GM18519 (cell line): ENCODE results near the gene CTNNBL1.

Experiments used
- ATAC-seq: cut with Tn5 transposase; IDR thresholded peaks from one replicate; pipeline ENCODE4 v1.9.1; 2021; ENCODE audit warnings: mild to moderate bottlenecking, moderate library complexity; ENCODE audit not compliant: unreplicated experiment, low FRiP score

The CTNNBL1 gene

GRCh38 chr20:37807471-37808232, 113.8 kb downstream of the CTNNBL1 start:
- no peak for ATAC-seq

GRCh38 chr20:37808233-37809070, 114.6 kb downstream of the CTNNBL1 start:
- ATAC-seq, result no peak

DNA sequence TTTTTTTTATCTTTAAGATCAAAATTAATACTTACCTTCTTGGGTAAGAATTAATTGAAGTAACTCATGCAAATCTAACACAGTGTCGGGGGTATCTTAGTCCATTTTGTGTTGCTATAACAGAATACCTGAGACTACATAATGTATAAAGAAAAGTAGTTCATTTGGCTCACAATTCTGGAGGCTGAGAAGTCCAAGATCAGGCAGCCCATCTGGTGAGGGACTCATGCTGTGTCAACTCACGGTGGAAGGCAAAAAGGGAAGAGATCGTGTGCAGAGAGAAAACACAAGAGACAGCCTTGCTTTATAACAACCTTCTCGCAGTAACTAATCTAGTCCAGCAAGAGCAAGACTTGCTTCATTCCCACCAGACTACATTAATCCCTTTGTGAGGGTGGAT, 116.2 kb downstream of the CTNNBL1 start:
- no peak for ATAC-seq

DNA sequence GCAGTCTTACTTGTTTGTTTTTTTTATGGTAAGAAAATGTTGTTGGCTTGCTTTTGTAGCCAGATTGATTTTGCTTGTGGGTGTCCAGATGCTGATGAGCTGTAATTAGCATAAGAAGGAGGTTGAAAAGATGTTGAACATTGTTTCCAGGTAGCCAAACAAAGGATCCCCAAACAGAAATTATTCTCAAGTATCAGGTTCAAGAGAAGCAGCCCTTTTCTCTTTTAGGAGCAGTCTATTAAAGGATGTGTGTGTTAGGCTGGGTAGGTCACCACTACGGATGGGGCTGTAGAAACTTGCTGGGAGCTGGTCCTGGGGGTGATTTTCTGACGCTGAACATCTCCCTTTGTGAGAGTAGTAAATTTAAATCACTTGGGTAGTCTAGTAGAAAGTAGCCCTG, 122.2 kb downstream of the CTNNBL1 start:
- no peak for ATAC-seq

GRCh38 chr20:37816726-37817125, 122.9 kb downstream of the CTNNBL1 start:
- ATAC-seq, result no peak

DNA sequence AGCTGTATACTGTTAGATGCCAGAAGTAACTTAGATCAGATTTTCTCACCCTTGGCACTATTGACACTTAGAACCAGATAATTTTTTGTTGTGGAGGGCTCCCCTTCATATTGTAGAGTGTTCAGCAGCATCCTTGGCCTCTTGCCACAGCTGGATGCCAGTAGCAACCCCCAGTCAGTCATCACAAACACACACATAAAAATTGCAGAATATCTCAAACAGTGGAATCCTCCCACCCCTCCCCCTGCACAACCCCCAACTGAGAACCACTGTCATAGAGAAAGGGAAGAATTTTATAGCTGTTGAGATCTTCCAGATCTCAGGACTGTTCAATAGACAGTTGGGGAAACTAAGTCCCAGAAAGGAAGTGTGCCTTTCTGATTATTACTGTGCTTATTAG, 127.9 kb downstream of the CTNNBL1 start:
- no peak for ATAC-seq

DNA sequence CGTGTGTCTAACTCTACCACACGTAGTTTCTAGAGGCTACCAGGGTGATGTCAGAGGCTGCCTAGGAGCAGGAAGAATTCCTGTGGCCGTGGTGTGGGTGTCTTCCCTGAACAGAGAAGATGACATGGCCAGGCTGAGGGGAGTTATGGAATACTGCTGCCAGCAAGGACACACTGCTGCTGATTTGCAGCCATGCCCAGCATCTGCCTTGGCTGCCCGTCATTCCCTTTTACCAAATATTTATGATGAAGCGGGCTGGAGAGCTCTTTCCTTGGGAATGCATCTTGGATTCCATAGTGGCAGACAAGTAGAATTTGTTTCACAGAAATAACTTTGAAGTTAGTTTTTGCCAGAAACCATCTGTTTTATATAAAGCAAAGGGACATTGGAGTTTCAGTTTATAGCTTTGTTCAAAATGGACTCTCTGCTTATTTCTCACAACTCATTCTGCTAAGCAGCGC, 128.3 kb downstream of the CTNNBL1 start:
- no peak for ATAC-seq

- no peak for ATAC-seq
Observed at GRCh38 chr20:37823296-37823980, 129.6 kb downstream of the CTNNBL1 start.

- ATAC-seq, result no peak
Observed at GRCh38 chr20:37827605-37828004, 133.8 kb downstream of the CTNNBL1 start.

DNA sequence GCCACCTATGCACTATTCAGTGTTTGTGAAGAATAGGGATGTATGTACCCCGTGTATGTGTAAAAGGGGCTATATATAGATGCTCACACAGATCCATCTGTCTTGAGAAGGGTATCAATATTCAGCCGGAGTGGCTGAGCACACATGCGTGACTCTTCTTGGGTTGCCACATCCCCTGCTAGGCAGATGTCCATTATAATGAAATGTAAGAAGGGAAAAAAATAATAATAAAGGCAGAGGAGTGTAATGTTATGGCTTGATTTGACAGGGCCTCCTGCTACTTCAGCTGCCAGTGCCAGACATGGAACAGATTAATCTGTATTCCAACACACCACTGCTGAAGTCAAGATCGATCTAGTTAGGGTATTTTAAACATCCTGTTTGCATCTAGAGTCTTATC, 134.9 kb downstream of the CTNNBL1 start:
- ATAC-seq, result no peak

DNA sequence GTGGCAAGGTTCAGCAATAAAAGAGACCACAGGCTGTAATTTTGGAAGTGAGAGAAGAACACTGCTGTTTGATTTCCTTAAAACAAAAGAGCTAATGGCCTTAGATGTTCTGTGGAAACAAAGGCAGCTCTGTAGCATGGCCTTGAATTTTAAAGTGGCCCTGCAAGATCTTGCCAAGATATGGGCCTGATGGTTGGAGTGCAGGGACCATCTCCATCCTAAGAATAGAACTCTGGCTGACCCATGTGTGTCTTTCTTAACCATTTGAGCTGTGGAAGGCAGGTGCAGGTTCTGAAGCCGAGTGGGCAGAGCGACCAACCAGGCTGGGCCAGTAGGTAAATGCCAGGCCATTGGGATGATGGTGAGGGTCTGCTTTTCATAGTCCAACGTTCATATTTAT, 135.3 kb downstream of the CTNNBL1 start:
- ATAC-seq, result no peak

DNA sequence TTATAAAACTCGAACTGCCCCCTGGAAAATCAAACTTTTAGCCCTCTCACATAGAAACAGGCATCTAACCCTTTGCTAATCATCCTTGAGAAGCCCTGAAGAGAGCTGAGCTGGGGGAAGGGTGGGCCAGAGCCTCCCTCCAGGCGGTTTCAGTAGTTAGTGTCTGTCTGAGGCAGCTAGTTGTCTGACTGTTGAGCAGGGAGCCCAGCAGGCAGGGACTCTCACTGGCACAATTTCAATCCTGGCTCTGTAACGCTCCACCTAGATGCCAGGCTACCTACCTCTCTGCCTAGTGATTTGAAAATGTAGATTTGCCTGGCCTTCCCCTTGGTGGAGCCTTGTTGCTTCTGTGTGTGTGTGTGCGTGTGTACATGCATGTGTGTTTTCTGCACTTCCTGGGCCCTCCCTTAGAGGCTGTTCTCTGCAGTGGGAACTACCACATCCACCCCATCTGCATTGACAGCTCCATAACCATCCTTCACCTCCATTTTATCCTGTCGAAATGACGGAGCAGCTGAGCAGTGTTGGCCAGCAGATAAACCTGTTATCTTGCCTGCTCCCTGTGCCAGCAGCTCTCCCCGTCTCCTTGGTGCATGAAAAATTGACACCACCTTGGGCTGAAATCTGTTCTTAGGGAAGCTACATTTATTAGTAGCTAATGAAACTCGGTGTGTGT, 139.5 kb downstream of the CTNNBL1 start:
- ATAC-seq, result no peak

GRCh38 chr20:37836926-37837325, 143.1 kb downstream of the CTNNBL1 start:
- no peak for ATAC-seq

DNA sequence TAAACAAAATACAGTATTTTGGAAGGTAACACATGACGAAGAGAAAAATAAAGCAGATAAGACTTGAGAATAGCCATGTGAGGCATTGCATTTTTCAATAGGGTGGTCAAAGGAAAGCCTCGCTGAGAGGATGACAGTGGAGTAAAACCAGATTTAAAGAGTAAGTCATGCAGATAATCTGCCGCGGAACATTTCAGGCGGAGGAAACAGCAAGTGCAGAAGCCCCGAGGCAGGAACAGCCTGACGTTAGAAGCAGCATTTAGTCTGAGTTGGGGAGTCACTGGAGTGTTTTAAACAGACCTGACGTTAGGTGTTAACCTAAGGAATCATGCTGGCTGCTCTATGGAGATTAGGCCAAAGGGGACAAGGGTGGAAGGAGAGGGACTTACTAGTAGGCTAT, 144.1 kb downstream of the CTNNBL1 start:
- ATAC-seq, result no peak

GRCh38 chr20:37838769-37839431, 145.1 kb downstream of the CTNNBL1 start:
- ATAC-seq, result no peak

GRCh38 chr20:37839432-37839827, 145.6 kb downstream of the CTNNBL1 start:
- no peak for ATAC-seq

DNA sequence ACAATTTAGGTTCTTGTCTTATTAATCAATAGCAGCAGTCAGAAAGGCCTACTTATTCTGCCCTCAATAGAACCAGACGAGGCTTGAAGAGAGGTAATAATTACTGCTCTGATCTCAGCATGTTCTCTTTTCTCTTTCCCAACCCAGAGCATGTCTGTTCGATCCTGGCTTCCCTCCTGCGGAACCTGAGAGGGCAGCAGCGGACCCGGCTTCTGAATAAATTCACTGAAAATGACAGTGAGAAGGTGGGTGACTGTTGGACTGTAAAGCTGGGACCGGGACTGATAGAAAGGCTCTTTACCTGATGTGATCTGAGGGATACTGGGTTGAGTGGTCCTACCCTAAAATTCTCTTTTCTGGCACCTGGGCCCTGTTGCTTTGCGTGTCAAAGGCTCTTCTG, 146.1 kb downstream of the CTNNBL1 start:
- ATAC-seq, result no peak

- no peak for ATAC-seq
Observed at GRCh38 chr20:37841389-37841788, 147.6 kb downstream of the CTNNBL1 start.

- no peak for ATAC-seq
Observed at GRCh38 chr20:37841971-37842370, 148.1 kb downstream of the CTNNBL1 start.

GRCh38 chr20:37845241-37845681, 151.4 kb downstream of the CTNNBL1 start:
- ATAC-seq, result no peak
